Stomach (tissue), 4 donors: ENCODE results near the gene ELOVL5.

Source experiments
- EP300 ChIP-seq: sonication (generic); formaldehyde crosslinking; IDR thresholded peaks from one replicate; pipeline ENCODE4 v1.6.1; 2017; ENCODE audit warnings: antibody characterized with exemption
- POLR2A ChIP-seq, 4 donors: fragments of 450-650 bp; IDR thresholded peaks; one replicate each; pipeline ENCODE4 v1.6.1; 2016; ENCODE audit warnings: antibody characterized with exemption in 4 of 4, control low read depth in 2 of 4, mild to moderate bottlenecking in 1 of 4, moderate library complexity in 1 of 4
- POLR2AphosphoS5 ChIP-seq, 3 donors: sonication (generic); formaldehyde crosslinking; IDR thresholded peaks; one replicate each; pipeline ENCODE4 v1.6.1; 2016; ENCODE audit warnings: antibody characterized with exemption in 3 of 3
- TF ChIP-seq, protein P1 (sequence below), 7 experiments: fragments of 450-650 bp in 4 of 7; fragments of 200-600 bp in 3 of 7; sonication (generic) in 3 of 7; IDR thresholded peaks; one replicate each; pipeline ENCODE4 v1.5.1; 2016 to 2019; ENCODE audit warnings: antibody characterized with exemption in 7 of 7, control low read depth in 2 of 7, mild to moderate bottlenecking in 1 of 7

- TF ChIP-seq EP300, result no peak
- TF ChIP-seq, protein P1, sequence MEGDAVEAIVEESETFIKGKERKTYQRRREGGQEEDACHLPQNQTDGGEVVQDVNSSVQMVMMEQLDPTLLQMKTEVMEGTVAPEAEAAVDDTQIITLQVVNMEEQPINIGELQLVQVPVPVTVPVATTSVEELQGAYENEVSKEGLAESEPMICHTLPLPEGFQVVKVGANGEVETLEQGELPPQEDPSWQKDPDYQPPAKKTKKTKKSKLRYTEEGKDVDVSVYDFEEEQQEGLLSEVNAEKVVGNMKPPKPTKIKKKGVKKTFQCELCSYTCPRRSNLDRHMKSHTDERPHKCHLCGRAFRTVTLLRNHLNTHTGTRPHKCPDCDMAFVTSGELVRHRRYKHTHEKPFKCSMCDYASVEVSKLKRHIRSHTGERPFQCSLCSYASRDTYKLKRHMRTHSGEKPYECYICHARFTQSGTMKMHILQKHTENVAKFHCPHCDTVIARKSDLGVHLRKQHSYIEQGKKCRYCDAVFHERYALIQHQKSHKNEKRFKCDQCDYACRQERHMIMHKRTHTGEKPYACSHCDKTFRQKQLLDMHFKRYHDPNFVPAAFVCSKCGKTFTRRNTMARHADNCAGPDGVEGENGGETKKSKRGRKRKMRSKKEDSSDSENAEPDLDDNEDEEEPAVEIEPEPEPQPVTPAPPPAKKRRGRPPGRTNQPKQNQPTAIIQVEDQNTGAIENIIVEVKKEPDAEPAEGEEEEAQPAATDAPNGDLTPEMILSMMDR (IDR thresholded peaks at IDR 0.05), result no peak
- no peak for TF ChIP-seq POLR2A (IDR thresholded peaks at IDR 0.05)
- no peak for TF ChIP-seq POLR2AphosphoS5 (IDR thresholded peaks at IDR 0.05)
Measured at GRCh38 chr6:53259860-53260580, 88.7 kb downstream of the ELOVL5 start.
